ENCODE data around the gene SAMD3. TPM values are rescaled to one million over a fixed set of nuclear protein-coding genes. Genes with fewer than 3 reads are reported as not detected.

SAMD3 gene
- total RNA-seq, 1 experiment from 2014 or later: 0.39 TPM

GRCh38 chr6:130164251-130164650 lies 58.5 kb downstream of the SAMD3 start:
- H3K14ac ChIP-seq (ENCODE audit: insufficient read depth, low read length): no peak overlapping the region
- H2AFZ ChIP-seq (ENCODE audit: low read length): no peak overlapping the region
- no peaks in the 10 kb centered on the region for H3K4me1 ChIP-seq (ENCODE audit: insufficient read depth, low read length)
- no CpG with 5 or more reads among the region's 4 CpGs for WGBS (ENCODE audit: extremely low coverage, insufficient read length, low lambda C conversion rate)
- no peaks in the 10 kb centered on the region for H3K27me3 Mint-ChIP-seq (ENCODE audit: low read depth)
- no peak overlapping the region; a peak in 1 of 7 replicates for H3K27ac Mint-ChIP-seq
- H3K9me3 ChIP-seq (ENCODE audit: control insufficient read depth, low read depth, low read length): no peaks in the 10 kb centered on the region
- no peak overlapping the region for H3K4me3 Mint-ChIP-seq
- no peak for TF ChIP-seq CTCF (conservative IDR thresholded peaks at IDR 0.05)
- H3K79me1 ChIP-seq (ENCODE audit: insufficient read depth, low read depth, low read length, poor library complexity, severe bottlenecking): no peaks in the 10 kb centered on the region
- H3T11ph ChIP-seq (ENCODE audit: low read length): no peak overlapping the region
- DNase-seq: no peak
- H4K91ac ChIP-seq (ENCODE audit: insufficient read length, low read depth, low read length): no peak overlapping the region
- no peak overlapping the region for H2AK5ac ChIP-seq (ENCODE audit: insufficient read length, low read length)
- H3K18ac ChIP-seq (ENCODE audit: insufficient read length, low read depth, low read length): no peak overlapping the region
- peaks cover 3 to 6% of the 10 kb centered on the region in 2 experiments; a peak in 3 of 4 replicates for H3K4me1 Mint-ChIP-seq
- H4K20me1 ChIP-seq (ENCODE audit: control insufficient read depth, insufficient read depth, insufficient read length): no peaks in the 10 kb centered on the region
- no peak overlapping the region for H2BK15ac ChIP-seq (ENCODE audit: low read depth, low read length)
- peaks cover 0 to 4% of the 10 kb centered on the region in 2 experiments; a peak in 1 of 5 replicates for H3K9me3 Mint-ChIP-seq
- no peak overlapping the region for H3K4ac ChIP-seq (ENCODE audit: low read depth, low read length)
- no peak overlapping the region for H3K4me2 ChIP-seq (ENCODE audit: insufficient read depth, insufficient read length, low read length)
- no peak overlapping the region for H3K56ac ChIP-seq (ENCODE audit: insufficient read length, low read depth, low read length)
- no peak overlapping the region for H4K8ac ChIP-seq (replicated peaks; ENCODE audit: insufficient read length, low read depth, low read length)
- no peaks in the 10 kb centered on the region for H3K23me2 ChIP-seq (ENCODE audit: insufficient read length, low read depth, low read length, poor library complexity, severe bottlenecking)
- H2BK20ac ChIP-seq (ENCODE audit: low read depth, low read length, poor library complexity, severe bottlenecking): no peak overlapping the region
- H2BK120ac ChIP-seq (ENCODE audit: low read depth, low read length, poor library complexity, severe bottlenecking): no peak overlapping the region
- H3K36me3 Mint-ChIP-seq (ENCODE audit: insufficient read depth in 1 of 3, low read depth in 3 of 3): peaks cover 0 to 5% (median 3%) of the 10 kb centered on the region in 3 experiments; a peak in 4 of 7 replicates
- H3K79me2 ChIP-seq (ENCODE audit: insufficient read depth, low read length): no peaks in the 10 kb centered on the region
- H3K27ac ChIP-seq (ENCODE audit: insufficient read length, low read depth, low read length): no peak overlapping the region
- H2BK12ac ChIP-seq (ENCODE audit: insufficient read length, low read depth, low read length): no peak overlapping the region
- H3K9ac ChIP-seq (ENCODE audit: extremely low read depth, insufficient read length, low read length): no peak overlapping the region
- H2BK5ac ChIP-seq (ENCODE audit: insufficient read length, low read length): no peak overlapping the region
- H3K23ac ChIP-seq (ENCODE audit: insufficient read length, low read depth, low read length): no peak overlapping the region
- no peaks in the 10 kb centered on the region for H3K27me3 ChIP-seq (ENCODE audit: insufficient read depth, low read length)
- no peak overlapping the region for H4K5ac ChIP-seq (ENCODE audit: insufficient read length, low read depth, low read length)
